ENCODE data around the gene ABCB10. TPM values are rescaled to one million over a fixed set of nuclear protein-coding genes. Genes with fewer than 3 reads are reported as not detected.

The ABCB10 gene
- polyA plus RNA-seq, 1 donor (not counting 4 experiments of a cell fraction or from before 2014, with no cell fraction given), result 14.3 TPM

DNA sequence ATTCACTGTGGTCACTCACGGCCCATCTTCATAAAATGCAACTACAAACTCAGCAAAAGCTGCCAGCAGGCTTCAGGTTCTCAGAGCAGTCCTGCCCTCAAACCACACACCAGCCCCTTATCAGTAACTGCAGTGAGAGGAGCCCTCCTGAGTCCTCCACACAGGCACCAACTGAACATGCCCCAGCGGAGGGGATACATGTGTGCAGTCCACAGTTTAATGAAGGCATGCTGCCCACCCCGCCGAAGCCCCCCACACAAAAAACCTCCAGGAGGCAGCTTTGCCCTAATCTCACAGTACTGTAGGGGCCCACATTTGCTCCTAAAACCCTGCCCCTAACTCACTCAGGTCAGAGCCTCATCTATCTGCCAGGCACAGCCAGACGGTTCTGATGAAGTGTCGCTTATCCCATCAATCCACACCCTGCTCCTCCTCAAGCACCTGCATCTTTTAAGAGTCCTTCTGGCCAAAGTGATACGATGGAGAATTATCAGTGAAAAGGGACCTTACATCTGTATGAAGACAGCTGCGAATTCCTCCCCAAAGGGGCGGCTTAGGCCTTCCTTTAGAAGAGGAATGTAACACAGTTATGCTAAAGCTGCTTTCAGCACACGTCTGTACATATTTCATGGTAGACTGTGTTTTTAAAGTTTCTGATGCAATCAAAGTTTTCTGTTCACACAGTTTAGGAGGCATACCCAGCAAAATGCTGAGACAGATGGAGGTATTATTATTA lies 3.5 kb downstream of the ABCB10 start:
- peaks cover 11% of the 10 kb centered on the region for H3K4me1 ChIP-seq (ENCODE audit: control insufficient read depth, extremely low read depth, insufficient read depth, low read length)
- peaks cover 43% of the 10 kb centered on the region for H3K79me2 ChIP-seq (ENCODE audit: control insufficient read depth, insufficient read depth, low read length)
- H3K4me2 ChIP-seq (ENCODE audit: control insufficient read depth, extremely low read depth, insufficient read depth, low read depth, low read length), result no peak overlapping the region
- no peak overlapping the region for H3K27ac ChIP-seq (ENCODE audit: control insufficient read depth, insufficient read depth, low read length)
- H3K4me3 ChIP-seq (ENCODE audit: control insufficient read depth in 2 of 3, extremely low read depth in 1 of 3, insufficient read depth in 2 of 3, low read depth in 1 of 3, low read length in 3 of 3), result no peak overlapping the region
- no peaks in the 10 kb centered on the region for H4K20me1 ChIP-seq (ENCODE audit: control insufficient read depth, extremely low read depth, insufficient read depth, low read length)
- no peaks in the 10 kb centered on the region for H3K36me3 ChIP-seq (ENCODE audit: control insufficient read depth in 2 of 2, extremely low read depth in 1 of 2, insufficient read depth in 2 of 2, low read length in 2 of 2)
- no peak overlapping the region for H2AFZ ChIP-seq (ENCODE audit: control insufficient read depth, low read length)
- H3K9ac ChIP-seq (ENCODE audit: control insufficient read depth, extremely low read depth, insufficient read depth, low read length), result no peak overlapping the region
- FAIRE-seq, result peak; percentile 26
- H3K27me3 ChIP-seq (ENCODE audit: control insufficient read depth, extremely low read depth, insufficient read depth, low read length), result no peaks in the 10 kb centered on the region
- dilution Hi-C loops (cut with MboI; ENCODE audit: extremely low pct_ligation_motif_present, low sequenced_read_pairs), result no loop called here
- no peaks in the 10 kb centered on the region for H3K9me1 ChIP-seq (ENCODE audit: control insufficient read depth, extremely low read depth, insufficient read depth, low read length)
- DNase-seq (ENCODE audit: low read depth, low spot score), result no peak
- TF ChIP-seq, protein P1, sequence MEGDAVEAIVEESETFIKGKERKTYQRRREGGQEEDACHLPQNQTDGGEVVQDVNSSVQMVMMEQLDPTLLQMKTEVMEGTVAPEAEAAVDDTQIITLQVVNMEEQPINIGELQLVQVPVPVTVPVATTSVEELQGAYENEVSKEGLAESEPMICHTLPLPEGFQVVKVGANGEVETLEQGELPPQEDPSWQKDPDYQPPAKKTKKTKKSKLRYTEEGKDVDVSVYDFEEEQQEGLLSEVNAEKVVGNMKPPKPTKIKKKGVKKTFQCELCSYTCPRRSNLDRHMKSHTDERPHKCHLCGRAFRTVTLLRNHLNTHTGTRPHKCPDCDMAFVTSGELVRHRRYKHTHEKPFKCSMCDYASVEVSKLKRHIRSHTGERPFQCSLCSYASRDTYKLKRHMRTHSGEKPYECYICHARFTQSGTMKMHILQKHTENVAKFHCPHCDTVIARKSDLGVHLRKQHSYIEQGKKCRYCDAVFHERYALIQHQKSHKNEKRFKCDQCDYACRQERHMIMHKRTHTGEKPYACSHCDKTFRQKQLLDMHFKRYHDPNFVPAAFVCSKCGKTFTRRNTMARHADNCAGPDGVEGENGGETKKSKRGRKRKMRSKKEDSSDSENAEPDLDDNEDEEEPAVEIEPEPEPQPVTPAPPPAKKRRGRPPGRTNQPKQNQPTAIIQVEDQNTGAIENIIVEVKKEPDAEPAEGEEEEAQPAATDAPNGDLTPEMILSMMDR (optimal IDR thresholded peaks at IDR 0.05 in 1 of 3, IDR thresholded peaks at IDR 0.05 in 1 of 3, conservative IDR thresholded peaks at IDR 0.05 in 1 of 3; ENCODE audit: extremely low read depth in 1 of 3, insufficient read depth in 2 of 3, low read length in 3 of 3), result no peak
- TF ChIP-seq EZH2 (IDR thresholded peaks at IDR 0.05; ENCODE audit: low read length), result no peak
- H3K9me3 ChIP-seq (ENCODE audit: control insufficient read depth, low read depth, low read length), result no peaks in the 10 kb centered on the region

- peaks cover 43% of the 10 kb centered on the region for H3K79me2 ChIP-seq (ENCODE audit: control insufficient read depth, insufficient read depth, low read length)
- H2AFZ ChIP-seq (ENCODE audit: control insufficient read depth, low read length), result no peak overlapping the region
- no peak overlapping the region for H3K27ac ChIP-seq (ENCODE audit: control insufficient read depth, insufficient read depth, low read length)
- FAIRE-seq (no peak), DNase-seq (ENCODE audit: low read depth, low spot score) (no peak)
- H3K27me3 ChIP-seq (ENCODE audit: control insufficient read depth, extremely low read depth, insufficient read depth, low read length), result no peaks in the 10 kb centered on the region
- no peaks in the 10 kb centered on the region for H3K9me1 ChIP-seq (ENCODE audit: control insufficient read depth, extremely low read depth, insufficient read depth, low read length)
- TF ChIP-seq, protein P1 (optimal IDR thresholded peaks at IDR 0.05 in 1 of 3, IDR thresholded peaks at IDR 0.05 in 1 of 3, conservative IDR thresholded peaks at IDR 0.05 in 1 of 3; ENCODE audit: extremely low read depth in 1 of 3, insufficient read depth in 2 of 3, low read length in 3 of 3), result no peak
- TF ChIP-seq EZH2 (IDR thresholded peaks at IDR 0.05; ENCODE audit: low read length), result no peak
- H3K36me3 ChIP-seq (ENCODE audit: control insufficient read depth in 2 of 2, extremely low read depth in 1 of 2, insufficient read depth in 2 of 2, low read length in 2 of 2), result no peaks in the 10 kb centered on the region
- H3K9me3 ChIP-seq (ENCODE audit: control insufficient read depth, low read depth, low read length), result no peaks in the 10 kb centered on the region
- peaks cover 8% of the 10 kb centered on the region for H3K4me1 ChIP-seq (ENCODE audit: control insufficient read depth, extremely low read depth, insufficient read depth, low read length)
- no peaks in the 10 kb centered on the region for H4K20me1 ChIP-seq (ENCODE audit: control insufficient read depth, extremely low read depth, insufficient read depth, low read length)
- no peak overlapping the region for H3K4me3 ChIP-seq (ENCODE audit: control insufficient read depth in 2 of 3, extremely low read depth in 1 of 3, insufficient read depth in 2 of 3, low read depth in 1 of 3, low read length in 3 of 3)
- no peak overlapping the region for H3K9ac ChIP-seq (ENCODE audit: control insufficient read depth, extremely low read depth, insufficient read depth, low read length)
- dilution Hi-C loops (cut with MboI; ENCODE audit: extremely low pct_ligation_motif_present, low sequenced_read_pairs), result no loop called here
- H3K4me2 ChIP-seq (ENCODE audit: control insufficient read depth, extremely low read depth, insufficient read depth, low read depth, low read length), result no peak overlapping the region
These were observed 4.8 kb downstream of the ABCB10 start for GRCh38 chr1:229553621-229554130.

Data from keratinocyte (primary cell).